H9 (cell line): ENCODE results near the gene SYT2. TPM values are rescaled to one million over a fixed set of nuclear protein-coding genes. Genes with fewer than 3 reads are reported as not detected.

Experiments used
- DNase-seq: peaks from one replicate; pipeline ENCODE4 v3.0.0-alpha.2; 2017
- H2AFZ ChIP-seq: one replicate; pipeline ENCODE4 v1.6.1; 2013; ENCODE audit warnings: mild to moderate bottlenecking, low read length, control low read depth, moderate library complexity
- H2AK5ac ChIP-seq: 2 replicates; pipeline ENCODE4 v1.6.1; 2013; ENCODE audit warnings: low read length, control low read depth, mixed read lengths; ENCODE audit not compliant: insufficient read length
- H2BK120ac ChIP-seq: one replicate; pipeline ENCODE4 v1.6.1; 2013; ENCODE audit warnings: low read depth, mild to moderate bottlenecking, low read length, control low read depth, inconsistent platforms; ENCODE audit not compliant: poor library complexity, severe bottlenecking
- H2BK12ac ChIP-seq: 2 replicates; pipeline ENCODE4 v1.6.1; 2013; ENCODE audit warnings: low read length, control low read depth, mixed read lengths, low read depth; ENCODE audit not compliant: insufficient read length
- H2BK15ac ChIP-seq: 2 replicates; pipeline ENCODE4 v1.6.1; 2013; ENCODE audit warnings: low read depth, low read length, control low read depth
- H2BK20ac ChIP-seq: one replicate; pipeline ENCODE4 v1.6.1; 2013; ENCODE audit warnings: low read depth, mild to moderate bottlenecking, low read length, control low read depth, inconsistent platforms; ENCODE audit not compliant: poor library complexity, severe bottlenecking
- H2BK5ac ChIP-seq: 2 replicates; pipeline ENCODE4 v1.6.1; 2013; ENCODE audit warnings: low read length, control low read depth, mixed read lengths; ENCODE audit not compliant: insufficient read length
- H3K14ac ChIP-seq: 2 replicates; pipeline ENCODE4 v1.6.1; 2013; ENCODE audit warnings: low read length, control low read depth; ENCODE audit not compliant: insufficient read depth
- H3K18ac ChIP-seq: 2 replicates; pipeline ENCODE4 v1.6.1; 2013; ENCODE audit warnings: low read depth, mild to moderate bottlenecking, mixed read lengths, low read length, control low read depth; ENCODE audit not compliant: insufficient read length
- H3K23ac ChIP-seq: 2 replicates; pipeline ENCODE4 v1.6.1; 2013; ENCODE audit warnings: low read length, control low read depth, mixed read lengths, low read depth; ENCODE audit not compliant: insufficient read length
- H3K23me2 ChIP-seq: 2 replicates; pipeline ENCODE4 v1.6.1; 2013; ENCODE audit warnings: low read depth, mild to moderate bottlenecking, mixed read lengths, low read length, control low read depth; ENCODE audit not compliant: insufficient read length, poor library complexity, severe bottlenecking
- H3K27ac ChIP-seq: 2 replicates; pipeline ENCODE4 v1.5.1; 2013; ENCODE audit warnings: low read length, control low read depth, mixed read lengths, low read depth; ENCODE audit not compliant: insufficient read length
- H3K27me3 ChIP-seq: 2 replicates; pipeline ENCODE4 v1.6.1; 2013; ENCODE audit warnings: low read length, control low read depth, inconsistent platforms; ENCODE audit not compliant: insufficient read depth
- H3K4ac ChIP-seq: 2 replicates; pipeline ENCODE4 v1.6.1; 2013; ENCODE audit warnings: low read depth, mild to moderate bottlenecking, control low read depth, inconsistent platforms, low read length, moderate library complexity
- H3K4me1 ChIP-seq: 2 replicates; pipeline ENCODE4 v1.6.1; 2013; ENCODE audit warnings: low read length, control low read depth, inconsistent platforms; ENCODE audit not compliant: insufficient read depth
- H3K4me2 ChIP-seq: 2 replicates; pipeline ENCODE4 v1.6.1; 2013; ENCODE audit warnings: low read length, control low read depth, mixed read lengths; ENCODE audit not compliant: insufficient read length, insufficient read depth
- H3K56ac ChIP-seq: 2 replicates; pipeline ENCODE4 v1.6.1; 2013; ENCODE audit warnings: low read depth, mild to moderate bottlenecking, mixed read lengths, low read length, control low read depth; ENCODE audit not compliant: insufficient read length
- H3K79me1 ChIP-seq: 2 replicates; pipeline ENCODE4 v1.6.1; 2013; ENCODE audit warnings: low read depth, mild to moderate bottlenecking, moderate library complexity, low read length, control low read depth, inconsistent platforms; ENCODE audit not compliant: insufficient read depth, poor library complexity, severe bottlenecking
- H3K79me2 ChIP-seq: 2 replicates; pipeline ENCODE4 v1.6.1; 2013; ENCODE audit warnings: low read length, control low read depth, inconsistent platforms; ENCODE audit not compliant: insufficient read depth
- H3K9ac ChIP-seq: 2 replicates; pipeline ENCODE4 v1.6.1; 2013; ENCODE audit warnings: low read length, control low read depth, mixed read lengths; ENCODE audit not compliant: insufficient read length; ENCODE audit errors: extremely low read depth
- H3K9me3 ChIP-seq: one replicate; pipeline ENCODE4 v1.6.1; 2013; ENCODE audit warnings: low read depth, low read length, inconsistent platforms; ENCODE audit not compliant: control insufficient read depth
- H3T11ph ChIP-seq: one replicate; pipeline ENCODE4 v1.6.1; 2013; ENCODE audit warnings: mild to moderate bottlenecking, low read length, control low read depth, inconsistent platforms
- H4K20me1 ChIP-seq: one replicate; pipeline ENCODE4 v1.6.1; 2013; ENCODE audit not compliant: control insufficient read depth, insufficient read length, insufficient read depth
- H4K5ac ChIP-seq: 2 replicates; pipeline ENCODE4 v1.6.1; 2013; ENCODE audit warnings: low read depth, mild to moderate bottlenecking, mixed read lengths, low read length, control low read depth; ENCODE audit not compliant: insufficient read length
- H4K8ac ChIP-seq: replicated peaks from 2 replicates; pipeline ENCODE4 v1.6.1; 2013; ENCODE audit warnings: low read length, control low read depth, mixed read lengths, low read depth; ENCODE audit not compliant: insufficient read length
- H4K91ac ChIP-seq: 2 replicates; pipeline ENCODE4 v1.6.1; 2013; ENCODE audit warnings: low read depth, mild to moderate bottlenecking, moderate library complexity, mixed read lengths, low read length, control low read depth; ENCODE audit not compliant: insufficient read length
- H3K27ac Mint-ChIP-seq, 3 experiments: 2 replicates in 2 of 3; 3 replicates in 1 of 3; pipeline ENCODE4 v1.8.0; 2020 to 2021; ENCODE audit warnings: mixed read lengths in 3 of 3, mild to moderate bottlenecking in 1 of 3, moderate library complexity in 1 of 3
- H3K27me3 Mint-ChIP-seq: 2 replicates; pipeline ENCODE4 v1.8.0; 2021; ENCODE audit warnings: low read depth, mild to moderate bottlenecking, moderate library complexity, mixed read lengths
- H3K36me3 Mint-ChIP-seq, 3 experiments: 2 replicates in 2 of 3; 3 replicates in 1 of 3; pipeline ENCODE4 v1.8.0; 2020 to 2021; ENCODE audit warnings: low read depth in 3 of 3, mixed read lengths in 3 of 3; ENCODE audit not compliant: insufficient read depth in 1 of 3
- H3K4me1 Mint-ChIP-seq, 2 experiments: 2 replicates each; pipeline ENCODE4 v1.8.0; 2020; ENCODE audit warnings: mixed read lengths in 2 of 2
- H3K4me3 Mint-ChIP-seq, 2 experiments: 2 replicates in 1 of 2; 3 replicates in 1 of 2; pipeline ENCODE4 v1.8.0; 2020 to 2021; ENCODE audit warnings: mild to moderate bottlenecking in 2 of 2, mixed read lengths in 2 of 2, moderate library complexity in 1 of 2
- H3K9me3 Mint-ChIP-seq, 2 experiments: 2 replicates in 1 of 2; 3 replicates in 1 of 2; pipeline ENCODE4 v1.8.0; 2020; ENCODE audit warnings: mild to moderate bottlenecking in 2 of 2, mixed read lengths in 2 of 2, moderate library complexity in 1 of 2
- CTCF ChIP-seq: fragments of 200-600 bp; sonication (generic); conservative IDR thresholded peaks from 3 replicates; pipeline ENCODE4 v1.8.0; 2021; ENCODE audit warnings: antibody characterized with exemption, mild to moderate bottlenecking
- WGBS: extraction: QIAGEN DNeasy Blood & Tissue Kit; methylation state at CpG from one replicate; pipeline ENCODE4 v1.1.7; 2013; ENCODE audit warnings: missing lambda C conversion rate, low lambda C conversion rate, mixed read lengths; ENCODE audit not compliant: insufficient read length; ENCODE audit errors: extremely low coverage; 5-methylcytosine and 5-hydroxymethylcytosine counted together
- total RNA-seq: library from RNA; stranded (reverse); gene quantifications from 2 replicates; pipeline ENCODE4 v1.2.1, GENCODE V29; 2021

SYT2 gene
- total RNA-seq, 1 experiment from 2014 or later = 3.3 TPM

- Histone ChIP-seq H4K91ac (no peak overlapping the region), H4K5ac (no peak overlapping the region), H2BK120ac (no peak overlapping the region), H3K23ac (no peak overlapping the region), H2AK5ac (no peak overlapping the region), H2AFZ (no peak overlapping the region), H4K20me1 (no peaks in the 10 kb centered on the region), H2BK12ac (no peak overlapping the region), H2BK20ac (no peak overlapping the region), H3K27me3 (no peaks in the 10 kb centered on the region; the same call in 1 of the 2 replicates), H2BK5ac (no peak overlapping the region), H3K4me2 (no peak overlapping the region), H3T11ph (no peak overlapping the region), H3K9me3 (no peaks in the 10 kb centered on the region), H3K56ac (no peak overlapping the region), H3K27ac (no peak overlapping the region), H3K18ac (no peak overlapping the region), H3K23me2 (peaks cover 12% of the 10 kb centered on the region), H2BK15ac (no peak overlapping the region), H3K14ac (no peak overlapping the region), H3K79me1 (no peaks in the 10 kb centered on the region), H3K9ac (no peak overlapping the region), H3K79me2 (no peaks in the 10 kb centered on the region), H3K4me1 (peaks cover 3% of the 10 kb centered on the region; the same call in 1 of the 2 replicates), H4K8ac (no peak overlapping the region), H3K4ac (no peak overlapping the region)
- no peaks in the 10 kb centered on the region; a peak in 2 of 7 replicates for H3K36me3 Mint-ChIP-seq
- H3K4me1 Mint-ChIP-seq = peaks cover 20 to 51% of the 10 kb centered on the region in 2 experiments
- peak overlapping the region in 1 of 2 experiments; percentile 54; a peak in 1 of 5 replicates for H3K4me3 Mint-ChIP-seq
- no peak overlapping the region for H3K27ac Mint-ChIP-seq
- no peak for TF ChIP-seq CTCF
- no CpG with 5 or more reads among the region's 5 CpGs for WGBS
- no peaks in the 10 kb centered on the region for H3K9me3 Mint-ChIP-seq
- no peak for DNase-seq
- H3K27me3 Mint-ChIP-seq = peaks cover 47% of the 10 kb centered on the region
These were observed 3.4 kb downstream of the SYT2 start for GRCh38 chr1:202706851-202707250.
